Keratinocyte (primary cell): ENCODE data around the gene TRIM29. TPM values are rescaled to one million over a fixed set of nuclear protein-coding genes. Genes with fewer than 3 reads are reported as not detected.
"Not testable (repeated sequence)": the region's sequence is repeated elsewhere in the genome, so short reads cannot be mapped to it uniquely, and the experiment has no call there.

ENCODE experiments used
- DNase-seq: peaks from one replicate; pipeline ENCODE4 v3.0.0-alpha.2; 2011; ENCODE audit warnings: low read depth, missing footprints, low spot score
- FAIRE-seq: peaks from 2 replicates; lab custom pipeline; 2011; peaks lifted over from hg19 to GRCh38; lab: Jason Lieb, UNC
- H2AFZ ChIP-seq: 2 replicates; pipeline ENCODE4 v1.6.0; 2012; ENCODE audit warnings: low read length, control low read depth, inconsistent platforms; ENCODE audit not compliant: control insufficient read depth
- H3K27ac ChIP-seq: 2 replicates; pipeline ENCODE4 v1.5.1; 2011; ENCODE audit warnings: low read length; ENCODE audit not compliant: control insufficient read depth, insufficient read depth
- H3K27me3 ChIP-seq: 3 replicates; pipeline ENCODE4 v1.6.0; 2011; ENCODE audit warnings: low read length; ENCODE audit not compliant: control insufficient read depth, insufficient read depth; ENCODE audit errors: extremely low read depth
- H3K36me3 ChIP-seq, 2 experiments: 2 replicates in 1 of 2; 3 replicates in 1 of 2; pipeline ENCODE4 v1.5.1; 2011; ENCODE audit warnings: low read length in 2 of 2, mild to moderate bottlenecking in 1 of 2; ENCODE audit not compliant: control insufficient read depth in 2 of 2, insufficient read depth in 2 of 2; ENCODE audit errors: extremely low read depth in 1 of 2
- H3K4me1 ChIP-seq: 3 replicates; pipeline ENCODE4 v1.5.1; 2011; ENCODE audit warnings: low read length; ENCODE audit not compliant: control insufficient read depth, insufficient read depth; ENCODE audit errors: extremely low read depth
- H3K4me2 ChIP-seq: 3 replicates; pipeline ENCODE4 v1.6.0; 2011; ENCODE audit warnings: low read depth, low read length; ENCODE audit not compliant: control insufficient read depth, insufficient read depth; ENCODE audit errors: extremely low read depth
- H3K4me3 ChIP-seq, 3 experiments: fragments of 200-600 bp in 1 of 3; sonication (generic) in 1 of 3; 2 replicates in 2 of 3; 3 replicates in 1 of 3; pipeline ENCODE4 v1.5.1; 2011 to 2016; ENCODE audit warnings: low read length in 3 of 3, mild to moderate bottlenecking in 3 of 3, control low read depth in 2 of 3, inconsistent platforms in 1 of 3, low read depth in 1 of 3, mixed read lengths in 1 of 3, mixed run types in 1 of 3, moderate library complexity in 1 of 3; ENCODE audit not compliant: control insufficient read depth in 2 of 3, insufficient read depth in 2 of 3; ENCODE audit errors: extremely low read depth in 1 of 3
- H3K79me2 ChIP-seq: 2 replicates; pipeline ENCODE4 v1.6.0; 2012; ENCODE audit warnings: low read length; ENCODE audit not compliant: control insufficient read depth, insufficient read depth
- H3K9ac ChIP-seq: 3 replicates; pipeline ENCODE4 v1.6.0; 2011; ENCODE audit warnings: low read length; ENCODE audit not compliant: control insufficient read depth, insufficient read depth; ENCODE audit errors: extremely low read depth
- H3K9me1 ChIP-seq: 3 replicates; pipeline ENCODE4 v1.6.0; 2011; ENCODE audit warnings: low read length; ENCODE audit not compliant: control insufficient read depth, insufficient read depth; ENCODE audit errors: extremely low read depth
- H3K9me3 ChIP-seq: 2 replicates; pipeline ENCODE4 v1.5.1; 2012; ENCODE audit warnings: low read depth, low read length; ENCODE audit not compliant: control insufficient read depth
- H4K20me1 ChIP-seq: 3 replicates; pipeline ENCODE4 v1.6.0; 2011; ENCODE audit warnings: low read length; ENCODE audit not compliant: control insufficient read depth, insufficient read depth; ENCODE audit errors: extremely low read depth
- EZH2 ChIP-seq: IDR thresholded peaks from one replicate; pipeline ENCODE4 v1.6.1; 2012; ENCODE audit warnings: inconsistent platforms, mild to moderate bottlenecking, low read length, moderate library complexity
- dilution Hi-C: fragments of 300-500 bp; cut with MboI; formaldehyde crosslinking; loops from one replicate; pipeline ENCODE4 v1.7.0; 2020; ENCODE audit warnings: low sequenced_read_pairs; ENCODE audit not compliant: extremely low pct_ligation_motif_present
- polyA plus RNA-seq, 5 experiments: library from polyadenylated mRNA; depleted of rRNA in 3 of 5; stranded (reverse) in 3 of 5; stranded (forward) in 1 of 5; unstranded in 1 of 5; fragments of >200 nt; gene quantifications; 1 replicate in 1 of 5; 2 replicates in 3 of 5; 3 replicates in 1 of 5; pipeline versions ENCODE4 v1.2.1 to v1.2.3, GENCODE V29; 2011 to 2012; ENCODE audit warnings: missing spikeins in 2 of 5, low read depth in 1 of 5, low replicate concordance in 1 of 5
- TF ChIP-seq, protein P1 (sequence below), 3 experiments: IDR thresholded peaks in 1 of 3; conservative IDR thresholded peaks in 1 of 3; optimal IDR thresholded peaks in 1 of 3; 2 replicates in 2 of 3; 3 replicates in 1 of 3; pipeline versions ENCODE3 to v1.5.1; 2011; ENCODE audit warnings: low read length in 3 of 3, mild to moderate bottlenecking in 3 of 3, moderate library complexity in 2 of 3, control low read depth in 1 of 3, inconsistent platforms in 1 of 3; ENCODE audit not compliant: insufficient read depth in 2 of 3; ENCODE audit errors: extremely low read depth in 1 of 3

TRIM29 gene
- polyA plus RNA-seq, 1 donor (not counting 4 experiments of a cell fraction or from before 2014, with no cell fraction given): 463 TPM

DNA sequence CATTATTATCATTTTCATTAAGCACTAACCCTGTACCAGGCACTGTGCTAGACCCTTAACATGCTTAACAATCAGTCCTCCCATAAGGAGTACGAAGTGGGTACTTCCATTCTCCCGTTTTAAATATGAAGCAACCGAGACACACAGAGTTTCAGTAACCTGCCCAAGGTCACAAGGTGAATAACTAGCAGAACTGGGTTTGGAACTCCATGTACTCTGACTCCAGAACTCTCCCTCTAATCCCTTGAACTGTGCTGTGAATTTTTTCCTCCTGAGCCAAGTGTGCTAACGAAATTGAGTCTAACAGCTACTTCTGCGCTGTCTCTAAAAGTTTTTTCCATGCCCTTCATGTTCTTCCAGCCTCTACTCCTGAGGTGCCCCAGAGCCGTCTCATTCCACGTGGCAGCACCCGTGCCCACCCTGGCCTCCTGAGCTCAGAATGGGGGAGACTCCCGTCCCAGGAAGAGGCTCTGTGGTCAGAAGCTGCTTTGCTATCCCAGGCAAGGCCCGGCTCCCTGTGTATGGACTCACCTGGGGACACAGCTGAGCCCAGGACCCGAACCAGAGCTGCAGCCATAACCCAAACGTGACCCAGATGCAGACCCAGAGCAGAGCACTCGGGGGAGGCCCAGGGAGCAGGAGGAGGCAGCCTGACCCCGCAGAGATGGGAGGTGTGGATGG lies 8.6 kb upstream of the TRIM29 start:
- dilution Hi-C loops: no loop called here
- H3K36me3 ChIP-seq: no peaks in the 10 kb centered on the region
- H3K4me3 ChIP-seq: no peak overlapping the region
- no peaks in the 10 kb centered on the region for H4K20me1 ChIP-seq
- FAIRE-seq: no peak
- no peak overlapping the region for H3K4me2 ChIP-seq
- no peak overlapping the region for H3K27ac ChIP-seq
- H3K9me1 ChIP-seq: no peaks in the 10 kb centered on the region
- peaks cover 9% of the 10 kb centered on the region for H3K4me1 ChIP-seq
- no peaks in the 10 kb centered on the region for H3K9me3 ChIP-seq
- H3K79me2 ChIP-seq: no peaks in the 10 kb centered on the region
- H3K27me3 ChIP-seq: peaks cover 13% of the 10 kb centered on the region
- H3K9ac ChIP-seq: no peak overlapping the region
- DNase-seq: no peak
- no peak overlapping the region for H2AFZ ChIP-seq
- TF ChIP-seq EZH2: no peak
- TF ChIP-seq, protein P1, sequence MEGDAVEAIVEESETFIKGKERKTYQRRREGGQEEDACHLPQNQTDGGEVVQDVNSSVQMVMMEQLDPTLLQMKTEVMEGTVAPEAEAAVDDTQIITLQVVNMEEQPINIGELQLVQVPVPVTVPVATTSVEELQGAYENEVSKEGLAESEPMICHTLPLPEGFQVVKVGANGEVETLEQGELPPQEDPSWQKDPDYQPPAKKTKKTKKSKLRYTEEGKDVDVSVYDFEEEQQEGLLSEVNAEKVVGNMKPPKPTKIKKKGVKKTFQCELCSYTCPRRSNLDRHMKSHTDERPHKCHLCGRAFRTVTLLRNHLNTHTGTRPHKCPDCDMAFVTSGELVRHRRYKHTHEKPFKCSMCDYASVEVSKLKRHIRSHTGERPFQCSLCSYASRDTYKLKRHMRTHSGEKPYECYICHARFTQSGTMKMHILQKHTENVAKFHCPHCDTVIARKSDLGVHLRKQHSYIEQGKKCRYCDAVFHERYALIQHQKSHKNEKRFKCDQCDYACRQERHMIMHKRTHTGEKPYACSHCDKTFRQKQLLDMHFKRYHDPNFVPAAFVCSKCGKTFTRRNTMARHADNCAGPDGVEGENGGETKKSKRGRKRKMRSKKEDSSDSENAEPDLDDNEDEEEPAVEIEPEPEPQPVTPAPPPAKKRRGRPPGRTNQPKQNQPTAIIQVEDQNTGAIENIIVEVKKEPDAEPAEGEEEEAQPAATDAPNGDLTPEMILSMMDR (optimal IDR thresholded peaks at IDR 0.05 in 1 of 3, IDR thresholded peaks at IDR 0.05 in 1 of 3, conservative IDR thresholded peaks at IDR 0.05 in 1 of 3; ENCODE audit: extremely low read depth in 1 of 3, insufficient read depth in 2 of 3, low read length in 3 of 3): no peak

DNA sequence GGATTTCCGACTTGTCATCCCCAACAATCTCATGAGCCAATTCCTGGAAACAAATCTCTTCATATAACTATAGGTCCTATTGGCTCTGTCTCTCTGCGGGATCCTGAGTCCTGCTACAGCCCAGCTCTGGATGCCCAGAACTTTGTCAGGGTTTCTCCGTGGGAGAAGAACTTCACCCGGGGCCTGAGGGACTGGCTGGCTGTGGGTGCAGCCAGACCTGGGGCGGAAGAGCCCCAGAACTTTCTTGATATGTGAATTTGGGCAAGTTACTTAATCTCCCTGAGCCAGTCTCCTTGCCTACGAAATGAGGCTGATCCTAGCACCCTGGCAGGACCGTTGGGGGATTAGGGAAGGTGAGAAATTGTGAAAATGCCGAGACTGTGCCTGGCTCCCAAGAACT lies 6.6 kb upstream of the TRIM29 start:
- Histone ChIP-seq H3K4me1 (peaks cover 9% of the 10 kb centered on the region), H3K36me3 (no peaks in the 10 kb centered on the region), H3K9me3 (no peaks in the 10 kb centered on the region), H3K9me1 (no peaks in the 10 kb centered on the region), H3K4me2 (no peak overlapping the region), H3K27ac (no peak overlapping the region), H3K9ac (no peak overlapping the region), H3K79me2 (no peaks in the 10 kb centered on the region), H2AFZ (no peak overlapping the region), H3K4me3 (no peak overlapping the region), H4K20me1 (no peaks in the 10 kb centered on the region), H3K27me3 (peaks cover 13% of the 10 kb centered on the region)
- DNase-seq: no peak
- no peak for TF ChIP-seq EZH2
- TF ChIP-seq, protein P1 (optimal IDR thresholded peaks at IDR 0.05 in 1 of 3, IDR thresholded peaks at IDR 0.05 in 1 of 3, conservative IDR thresholded peaks at IDR 0.05 in 1 of 3; ENCODE audit: extremely low read depth in 1 of 3, insufficient read depth in 2 of 3, low read length in 3 of 3): no peak
- no peak for FAIRE-seq
- dilution Hi-C loops: no loop called here

DNA sequence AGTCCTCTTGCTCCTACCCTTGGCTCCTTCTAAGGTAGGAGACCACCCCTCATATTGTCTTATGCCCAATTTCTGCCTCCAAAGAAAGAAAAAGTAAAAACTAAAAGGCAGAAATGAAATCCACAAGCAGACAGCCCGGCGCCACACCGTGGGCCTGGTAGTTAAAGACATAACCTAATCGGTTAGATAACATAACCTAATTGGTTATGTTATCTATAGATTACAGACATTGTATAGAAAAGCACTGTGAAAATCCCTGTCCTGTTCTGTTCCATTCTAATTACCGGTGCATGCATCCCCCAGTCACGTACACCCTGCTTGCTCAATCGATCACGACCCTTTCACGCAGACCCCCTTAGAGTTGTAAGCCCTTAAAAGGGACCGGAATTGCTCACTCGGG lies 5.6 kb upstream of the TRIM29 start:
- H3K9ac ChIP-seq, H3K27ac ChIP-seq, DNase-seq, H3K79me2 ChIP-seq, H3K9me3 ChIP-seq, H4K20me1 ChIP-seq, dilution Hi-C loops, H2AFZ ChIP-seq, H3K36me3 ChIP-seq, H3K4me2 ChIP-seq, H3K4me3 ChIP-seq, H3K9me1 ChIP-seq, FAIRE-seq: not testable (repeated sequence)
- H3K27me3 ChIP-seq: peaks cover 13% of the 10 kb centered on the region
- H3K4me1 ChIP-seq: peaks cover 13% of the 10 kb centered on the region
